ENCODE results near the gene SLC25A48. TPM values are rescaled to one million over a fixed set of nuclear protein-coding genes. Genes with fewer than 3 reads are reported as not detected.

The SLC25A48 gene
- total RNA-seq, 4 donors from 2014 or later, result 1.7 to 5.7 (median 3.1) TPM

DNA sequence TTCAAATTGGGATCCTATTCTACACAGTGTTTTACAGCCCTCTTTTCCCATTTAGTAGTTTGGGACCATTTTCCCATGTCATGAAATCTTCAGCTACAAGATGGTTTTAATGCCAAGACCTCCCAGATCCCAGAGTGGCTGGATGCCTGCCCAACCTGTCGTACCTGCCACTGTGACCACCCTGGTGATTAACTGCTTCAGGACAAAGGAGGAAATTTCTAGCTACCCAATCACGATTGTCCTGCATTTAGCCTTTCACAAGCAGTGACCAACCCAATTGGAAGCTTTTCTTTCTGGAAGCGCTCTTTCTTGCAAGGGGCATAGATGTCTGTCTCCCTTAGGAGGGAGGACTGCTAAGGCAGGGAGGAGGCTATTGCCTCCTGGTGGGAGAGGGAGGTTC is 47.4 kb downstream of the SLC25A48 start:
- H3K9me3 ChIP-seq, result no peaks in the 10 kb centered on the region
- H3K27me3 ChIP-seq, result peaks cover 4% of the 10 kb centered on the region
- WGBS, result 73% methylated on average over 3 of the region's 3 CpGs
- no peak overlapping the region for H3K27ac ChIP-seq
- no peaks in the 10 kb centered on the region for H3K36me3 ChIP-seq
- no peak overlapping the region for H3K4me3 ChIP-seq
- no peaks in the 10 kb centered on the region for H3K4me1 ChIP-seq
- DNase-seq (ENCODE audit: low spot score in 2 of 2), result peak in 1 of 2 donors; percentile 31
- TF ChIP-seq POLR2A (IDR thresholded peaks at IDR 0.05) (no peak), POLR2AphosphoS5 (IDR thresholded peaks at IDR 0.05) (no peak), EP300 (IDR thresholded peaks at IDR 0.05) (no peak)
- TF ChIP-seq, protein P1, sequence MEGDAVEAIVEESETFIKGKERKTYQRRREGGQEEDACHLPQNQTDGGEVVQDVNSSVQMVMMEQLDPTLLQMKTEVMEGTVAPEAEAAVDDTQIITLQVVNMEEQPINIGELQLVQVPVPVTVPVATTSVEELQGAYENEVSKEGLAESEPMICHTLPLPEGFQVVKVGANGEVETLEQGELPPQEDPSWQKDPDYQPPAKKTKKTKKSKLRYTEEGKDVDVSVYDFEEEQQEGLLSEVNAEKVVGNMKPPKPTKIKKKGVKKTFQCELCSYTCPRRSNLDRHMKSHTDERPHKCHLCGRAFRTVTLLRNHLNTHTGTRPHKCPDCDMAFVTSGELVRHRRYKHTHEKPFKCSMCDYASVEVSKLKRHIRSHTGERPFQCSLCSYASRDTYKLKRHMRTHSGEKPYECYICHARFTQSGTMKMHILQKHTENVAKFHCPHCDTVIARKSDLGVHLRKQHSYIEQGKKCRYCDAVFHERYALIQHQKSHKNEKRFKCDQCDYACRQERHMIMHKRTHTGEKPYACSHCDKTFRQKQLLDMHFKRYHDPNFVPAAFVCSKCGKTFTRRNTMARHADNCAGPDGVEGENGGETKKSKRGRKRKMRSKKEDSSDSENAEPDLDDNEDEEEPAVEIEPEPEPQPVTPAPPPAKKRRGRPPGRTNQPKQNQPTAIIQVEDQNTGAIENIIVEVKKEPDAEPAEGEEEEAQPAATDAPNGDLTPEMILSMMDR (IDR thresholded peaks at IDR 0.05), result no peak

DNA sequence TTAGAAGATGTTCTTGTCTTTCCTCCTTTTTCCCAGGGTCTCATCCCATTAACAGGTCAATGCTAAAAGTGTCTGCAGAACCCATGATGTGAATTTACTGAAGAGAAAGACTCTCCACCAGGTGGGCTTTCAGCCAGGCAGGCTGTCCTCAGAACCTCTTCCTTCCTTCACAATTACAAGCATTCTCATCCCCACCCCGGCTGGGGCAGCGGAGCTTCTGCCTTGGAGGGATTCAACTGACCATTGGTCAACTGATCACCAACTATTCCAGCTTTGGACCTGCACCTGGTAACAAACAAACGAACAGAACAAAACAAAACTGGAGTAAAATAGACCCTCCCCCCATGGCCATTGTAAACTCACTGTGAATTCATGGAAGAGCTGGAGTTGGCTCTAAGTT is 48.6 kb downstream of the SLC25A48 start:
- no peak overlapping the region for H3K4me3 ChIP-seq
- no peaks in the 10 kb centered on the region for H3K9me3 ChIP-seq
- H3K36me3 ChIP-seq, result no peaks in the 10 kb centered on the region
- TF ChIP-seq, protein P1 (IDR thresholded peaks at IDR 0.05), result no peak
- H3K27ac ChIP-seq, result no peak overlapping the region
- peaks cover 5% of the 10 kb centered on the region for H3K4me1 ChIP-seq
- WGBS, result 96% methylated on average over 3 of the region's 3 CpGs
- peak in 1 of 2 donors; percentile 63 for DNase-seq (ENCODE audit: low spot score in 2 of 2)
- H3K27me3 ChIP-seq, result peaks cover 4% of the 10 kb centered on the region

DNA sequence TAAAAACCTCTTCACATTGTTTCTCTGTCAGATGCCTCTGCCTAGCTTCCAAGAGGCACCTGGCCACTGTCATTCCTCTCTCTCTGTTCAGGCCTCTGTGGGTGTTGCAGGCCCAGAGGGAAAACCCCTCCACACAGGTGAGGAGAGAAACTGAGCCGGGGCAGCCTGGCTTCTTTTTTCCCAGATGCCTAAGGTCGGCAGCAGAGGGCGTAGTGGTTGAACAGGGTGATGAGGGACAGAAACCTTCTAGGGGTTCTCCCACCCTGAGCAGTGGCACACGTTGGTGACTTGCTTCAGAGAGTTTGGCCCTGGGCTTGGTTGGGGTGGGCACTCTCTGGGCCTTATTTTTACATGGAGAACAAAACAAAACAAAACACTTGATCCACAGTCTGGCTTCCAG is 49.0 kb downstream of the SLC25A48 start:
- no peaks in the 10 kb centered on the region for H3K36me3 ChIP-seq
- TF ChIP-seq EP300 (IDR thresholded peaks at IDR 0.05), result no peak
- TF ChIP-seq, protein P1 (IDR thresholded peaks at IDR 0.05), result no peak
- TF ChIP-seq POLR2A (IDR thresholded peaks at IDR 0.05), result no peak
- no peak for TF ChIP-seq POLR2AphosphoS5 (IDR thresholded peaks at IDR 0.05)
- peaks cover 5% of the 10 kb centered on the region for H3K4me1 ChIP-seq
- H3K27me3 ChIP-seq, result peaks cover 4% of the 10 kb centered on the region
- H3K27ac ChIP-seq, result no peak overlapping the region
- H3K4me3 ChIP-seq, result no peak overlapping the region
- DNase-seq (ENCODE audit: low spot score in 2 of 2), result peak in 1 of 2 donors; percentile 65
- H3K9me3 ChIP-seq, result no peaks in the 10 kb centered on the region
- 64% methylated on average over 4 of the region's 4 CpGs for WGBS

DNA sequence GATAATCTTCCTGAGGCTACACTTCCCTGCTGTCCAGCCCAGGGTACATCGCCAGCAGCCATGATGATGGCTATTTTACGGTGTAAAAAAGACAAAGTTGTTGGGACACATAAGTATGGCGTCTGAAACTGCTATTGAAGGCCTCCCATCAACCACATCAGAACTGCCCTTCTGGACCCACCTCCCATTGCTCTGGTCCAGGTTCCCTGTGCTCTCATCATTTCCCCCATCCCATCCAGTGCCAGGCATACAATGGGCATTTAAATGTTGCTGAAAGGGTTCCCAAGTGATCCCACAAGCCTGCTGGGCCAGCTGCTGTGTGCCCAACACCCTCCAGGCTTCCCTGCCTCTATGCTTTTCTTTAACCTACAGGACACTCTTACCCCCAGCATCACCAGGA is 50.6 kb downstream of the SLC25A48 start:
- DNase-seq (ENCODE audit: low spot score in 2 of 2), result peak in 1 of 2 donors; percentile 15
- Histone ChIP-seq H3K4me3 (no peak overlapping the region), H3K4me1 (peaks cover 5% of the 10 kb centered on the region), H3K27ac (no peak overlapping the region), H3K27me3 (peaks cover 4% of the 10 kb centered on the region), H3K36me3 (no peaks in the 10 kb centered on the region), H3K9me3 (no peaks in the 10 kb centered on the region)
- TF ChIP-seq POLR2AphosphoS5 (IDR thresholded peaks at IDR 0.05) (no peak), POLR2A (IDR thresholded peaks at IDR 0.05) (no peak), EP300 (IDR thresholded peaks at IDR 0.05) (no peak)
- TF ChIP-seq, protein P1 (IDR thresholded peaks at IDR 0.05), result no peak
- WGBS, result 96% methylated on average over 3 of the region's 3 CpGs

DNA sequence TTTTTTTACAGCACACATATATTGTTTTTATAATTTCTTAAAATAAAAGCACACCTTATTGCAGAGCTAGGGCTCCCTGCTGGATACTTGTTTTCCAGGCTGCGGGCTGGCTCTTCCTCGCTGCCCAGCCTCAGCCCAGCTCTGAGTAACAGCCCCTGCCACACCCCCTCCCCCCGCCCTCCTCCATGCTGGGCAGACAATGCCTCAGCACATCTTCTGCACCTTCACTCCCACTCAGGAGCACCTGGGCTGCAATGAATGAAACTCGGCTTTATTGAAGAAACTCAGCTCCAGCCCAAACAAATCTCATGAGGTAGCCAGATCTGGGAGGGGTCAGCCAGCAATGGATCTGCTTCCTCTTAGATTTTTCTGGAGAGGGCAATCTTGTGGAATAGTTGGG is 51.7 kb downstream of the SLC25A48 start:
- Histone ChIP-seq H3K4me1 (peaks cover 10% of the 10 kb centered on the region), H3K36me3 (no peaks in the 10 kb centered on the region), H3K27ac (no peak overlapping the region), H3K4me3 (no peak overlapping the region), H3K27me3 (peaks cover 4% of the 10 kb centered on the region), H3K9me3 (no peaks in the 10 kb centered on the region)
- no peak for TF ChIP-seq POLR2A (IDR thresholded peaks at IDR 0.05)
- TF ChIP-seq POLR2AphosphoS5 (IDR thresholded peaks at IDR 0.05), result no peak
- TF ChIP-seq, protein P1 (IDR thresholded peaks at IDR 0.05), result no peak
- WGBS, result 52% methylated on average over 4 of the region's 4 CpGs
- DNase-seq (ENCODE audit: low spot score in 2 of 2), result peak in 1 of 2 donors; percentile 50
